K562 (cell line): ENCODE measurements around the gene TEX22. TPM values are rescaled to one million over a fixed set of nuclear protein-coding genes. Genes with fewer than 3 reads are reported as not detected.

ENCODE experiments used
- ATAC-seq: fragments of 200-7000 bp; cut with Tn5 transposase; 3 replicates; pipeline ENCODE4 v1.9.1; 2020; ENCODE audit warnings: moderate library complexity
- BruUV-seq: library from RNA; stranded (reverse); fragments of 400-500 nt; replicated peaks from 2 replicates; lab custom pipeline; 2021; lab: Mats Ljungman, UMichigan
- CTCF ChIA-PET: fragments of 300-600 bp; formaldehyde crosslinking; extraction: SDS; loops from one replicate; lab custom pipeline; 2021; ENCODE audit warnings: low intra/inter-chr PET ratio; lab: Yijun Ruan, JAX
- POLR2A ChIA-PET: fragments of 300-600, 350-650 bp; sonication (Branson Sonifier 250); formaldehyde crosslinking; extraction: SDS; loops from one replicate; lab custom pipeline; 2021; ENCODE audit warnings: antibody characterized with exemption, inconsistent platforms; lab: Yijun Ruan, JAX
- DNase-seq, 4 experiments: peaks; one replicate each; pipeline versions ENCODE4 v3.0.0 to v3.0.0-alpha.2; 2011 to 2018; ENCODE audit warnings: low spot score in 3 of 4, mixed read lengths in 3 of 4; ENCODE audit errors: extremely low read depth in 1 of 4
- FAIRE-seq: peaks from 2 replicates; lab custom pipeline; 2011; peaks lifted over from hg19 to GRCh38; lab: Jason Lieb, UNC
- H2AFZ ChIP-seq: 2 replicates; pipeline ENCODE4 v1.6.0; 2011; ENCODE audit warnings: low read depth, low read length, control low read depth, inconsistent platforms
- H3K27ac ChIP-seq: fragments of 200-600 bp; 3 replicates; pipeline ENCODE4 v1.8.0; 2011; ENCODE audit warnings: low read depth, mild to moderate bottlenecking, control low read depth, inconsistent platforms, low read length, moderate library complexity, mixed read lengths; ENCODE audit errors: extremely low read depth
- H3K27me3 ChIP-seq, 2 experiments: fragments of 300-600 bp in 1 of 2; 2 replicates in 1 of 2; 3 replicates in 1 of 2; pipeline versions ENCODE4 v1.6.0 to v1.8.0; 2011; ENCODE audit warnings: inconsistent platforms in 2 of 2, low read length in 2 of 2, mild to moderate bottlenecking in 1 of 2, mixed read lengths in 1 of 2, moderate library complexity in 1 of 2; ENCODE audit not compliant: control insufficient read depth in 2 of 2, insufficient read depth in 2 of 2
- H3K36me3 ChIP-seq: fragments of 300-600 bp; 3 replicates; pipeline ENCODE4 v1.8.0; 2011; ENCODE audit warnings: mild to moderate bottlenecking, low read length, inconsistent platforms; ENCODE audit not compliant: control insufficient read depth, insufficient read depth
- H3K4me1 ChIP-seq, 2 experiments: fragments of 200-600 bp in 1 of 2; replicated peaks in 1 of 2; 2 replicates in 1 of 2; 3 replicates in 1 of 2; pipeline versions ENCODE4 v1.5.1 to v1.8.0; 2011; ENCODE audit warnings: inconsistent platforms in 2 of 2, low read length in 2 of 2, mild to moderate bottlenecking in 1 of 2, mixed read lengths in 1 of 2, moderate library complexity in 1 of 2; ENCODE audit not compliant: control insufficient read depth in 2 of 2, insufficient read depth in 2 of 2
- H3K4me2 ChIP-seq: 2 replicates; pipeline ENCODE4 v1.6.1; 2011; ENCODE audit warnings: low read length, control low read depth, inconsistent platforms, mixed read lengths; ENCODE audit not compliant: insufficient read depth
- H3K4me3 ChIP-seq: fragments of 200-600 bp; sonication (generic), shearing (Covaris generic); 2 replicates; pipeline ENCODE4 v1.5.1; 2016; ENCODE audit warnings: control low read depth, inconsistent platforms
- H3K79me2 ChIP-seq: fragments of 200-600 bp; 3 replicates; pipeline ENCODE4 v1.8.0; 2011; ENCODE audit warnings: low read length, inconsistent platforms; ENCODE audit not compliant: control insufficient read depth, insufficient read depth
- H3K9ac ChIP-seq, 2 experiments: 2 replicates each; pipeline versions ENCODE4 v1.6.0 to v1.6.1; 2011; ENCODE audit warnings: low read depth in 2 of 2, low read length in 2 of 2, control low read depth in 1 of 2, inconsistent platforms in 1 of 2, mild to moderate bottlenecking in 1 of 2, mixed read lengths in 1 of 2; ENCODE audit not compliant: insufficient read depth in 1 of 2
- H3K9me1 ChIP-seq: one replicate; pipeline ENCODE4 v1.6.0; 2011; ENCODE audit warnings: inconsistent platforms, mild to moderate bottlenecking, low read length, moderate library complexity; ENCODE audit not compliant: control insufficient read depth, insufficient read depth
- H3K9me3 ChIP-seq: replicated peaks from 2 replicates; pipeline ENCODE4 v1.5.1; 2011; ENCODE audit warnings: low read depth, low read length, inconsistent platforms; ENCODE audit not compliant: control insufficient read depth, insufficient read depth
- H4K20me1 ChIP-seq: replicated peaks from 2 replicates; pipeline ENCODE4 v1.6.1; 2011; ENCODE audit warnings: low read length, inconsistent platforms, mixed read lengths; ENCODE audit not compliant: control insufficient read depth, insufficient read depth
- HNRNPL ChIP-seq: fragments of 200-400 bp; formaldehyde crosslinking; IDR thresholded peaks from 2 replicates; pipeline ENCODE4 v1.6.1; 2017; ENCODE audit warnings: low read depth, mild to moderate bottlenecking, low read length
- ID3 ChIP-seq, 2 experiments: fragments of 250-450 bp in 1 of 2; fragments of 450-650 bp in 1 of 2; sonication (Bioruptor Pico) in 1 of 2; IDR thresholded peaks; 2 replicates each; pipeline versions ENCODE4 v1.6.1 to v1.8.0; 2016 to 2021; ENCODE audit warnings: mild to moderate bottlenecking in 2 of 2, moderate library complexity in 2 of 2, missing compliant biosample characterization in 1 of 2, missing genetic modification characterization in 1 of 2
- MTA3 ChIP-seq: fragments of 450-650 bp; formaldehyde crosslinking; IDR thresholded peaks from 2 replicates; pipeline ENCODE4 v1.6.1; 2017; ENCODE audit warnings: mild to moderate bottlenecking, borderline replicate concordance
- RBM25 ChIP-seq: fragments of 200-400 bp; formaldehyde crosslinking; IDR thresholded peaks from 2 replicates; pipeline ENCODE4 v1.6.1; 2018; ENCODE audit warnings: low read length, low read depth, moderate library complexity; ENCODE audit not compliant: severe bottlenecking
- RFX7 ChIP-seq: fragments of 250-450 bp; sonication (Bioruptor Pico); IDR thresholded peaks from 2 replicates; pipeline ENCODE4 v1.5.1; 2021; ENCODE audit warnings: mild to moderate bottlenecking
- ZNF830 ChIP-seq: fragments of 250-450 bp; sonication (Bioruptor Pico); IDR thresholded peaks from 2 replicates; pipeline ENCODE4 v1.5.0; 2021; ENCODE audit warnings: mild to moderate bottlenecking
- WGBS: fragments of 100-300 bp; shearing (Covaris generic); methylation state at CpG from one replicate; pipeline ENCODE4 v1.1.6; 2016; ENCODE audit warnings: low coverage, mixed read lengths; ENCODE audit not compliant: insufficient coverage; ENCODE audit errors: missing lambda C conversion rate; 5-methylcytosine and 5-hydroxymethylcytosine counted together
- in situ Hi-C: fragments of 300-500 bp; cut with MboI; formaldehyde crosslinking; loops from 4 replicates; pipeline ENCODE4 v1.15.0; 2018; ENCODE audit warnings: inconsistent platforms, mixed read lengths
- intact Hi-C: fragments of 100-400 bp; cut with micrococcal nuclease; formaldehyde crosslinking; loops from 2 replicates; pipeline ENCODE4 v1.14.2; 2022
- polyA plus RNA-seq, 8 experiments: library from polyadenylated mRNA; depleted of rRNA in 4 of 8; stranded (reverse) in 5 of 8; unstranded in 3 of 8; fragments of >200 nt; fragmentation: Nextera tagmentation in 2 of 8; fragmentation: Illumina TruSeq in 1 of 8; extraction: Ambion mirVana in 2 of 8; extraction: Trizol in 1 of 8; gene quantifications; 2 replicates each; pipeline versions ENCODE4 v1.2.1 to v1.2.3, GENCODE V29; 2011 to 2014; ENCODE audit warnings: inconsistent platforms in 1 of 8, missing spikeins in 1 of 8
- total RNA-seq, 7 experiments: library from RNA; depleted of rRNA in 6 of 7; stranded (reverse); fragments of >200 nt in 6 of 7; fragmentation: Illumina TruSeq in 2 of 7; extraction: Trizol in 2 of 7; gene quantifications; 2 replicates each; pipeline versions ENCODE4 v1.2.1 to v1.2.3, GENCODE V29; 2011 to 2021; ENCODE audit warnings: low replicate concordance in 1 of 7

The TEX22 gene
- total and polyA plus RNA-seq, 9 of the 15 experiments (the other 6 are each of a cell fraction or from before 2014, with no cell fraction given) = 0.04 to 1.7 (median 0.23) TPM; not detected in 2

- TF ChIP-seq HNRNPL = 0 out of 2 replicates have a peak, but pooled peaks have one; percentile 35
- no peak for TF ChIP-seq ZNF830
These were observed 15.1 kb upstream of the TEX22 start (continued) for GRCh38 chr14:105383083-105383730.

- Histone ChIP-seq H3K4me3 (no peak overlapping the region), H4K20me1 (no peaks in the 10 kb centered on the region; the same call in 1 of the 2 replicates), H3K9ac (no peak overlapping the region), H3K27me3 (no peaks in the 10 kb centered on the region), H2AFZ (no peak overlapping the region), H3K9me1 (no peaks in the 10 kb centered on the region), H3K27ac (no peak overlapping the region), H3K9me3 (no peaks in the 10 kb centered on the region), H3K4me2 (no peak overlapping the region), H3K36me3 (no peaks in the 10 kb centered on the region), H3K4me1 (peaks cover 0 to 19% of the 10 kb centered on the region in 2 experiments; a peak in 2 of 5 replicates), H3K79me2 (no peaks in the 10 kb centered on the region)
- intact Hi-C loops (no loop called here), in situ Hi-C loops (no loop called here)
- 84% methylated on average over 7 of the region's 23 CpGs for whole genome bisulfite sequencing
- DNase-seq (no peak), FAIRE-seq (no peak), ATAC-seq (no peak)
- ChIA-PET CTCF (no interaction called here), POLR2A (interaction anchor here (0.7 to 1.1 kb wide), 2 partner anchors 19 to 177 kb away, joined by 3 to 4 read pairs; no protein-coding TSS in a partner anchor)
- TF ChIP-seq RBM25 (no peak), MTA3 (no peak), RFX7 (CRISPR knock-in tag) (no peak), ID3 (CRISPR knock-in tag; IDR thresholded peaks at IDR 0.05) (no peak), ID3 (tag; IDR thresholded peaks at IDR 0.05) (no peak)
- BruUV-seq = no TSS peak
These were observed 14.2 kb upstream of the TEX22 start for GRCh38 chr14:105384041-105384557.
